Measurements from ENCODE around the gene TAB2. TPM values are rescaled to one million over a fixed set of nuclear protein-coding genes. Genes with fewer than 3 reads are reported as not detected.
"Not testable (repeated sequence)": the region's sequence is repeated elsewhere in the genome, so short reads cannot be mapped to it uniquely, and the experiment has no call there.

Gene TAB2
- polyA plus RNA-seq, 1 donor from 2014 or later: 8.1 TPM

DNA sequence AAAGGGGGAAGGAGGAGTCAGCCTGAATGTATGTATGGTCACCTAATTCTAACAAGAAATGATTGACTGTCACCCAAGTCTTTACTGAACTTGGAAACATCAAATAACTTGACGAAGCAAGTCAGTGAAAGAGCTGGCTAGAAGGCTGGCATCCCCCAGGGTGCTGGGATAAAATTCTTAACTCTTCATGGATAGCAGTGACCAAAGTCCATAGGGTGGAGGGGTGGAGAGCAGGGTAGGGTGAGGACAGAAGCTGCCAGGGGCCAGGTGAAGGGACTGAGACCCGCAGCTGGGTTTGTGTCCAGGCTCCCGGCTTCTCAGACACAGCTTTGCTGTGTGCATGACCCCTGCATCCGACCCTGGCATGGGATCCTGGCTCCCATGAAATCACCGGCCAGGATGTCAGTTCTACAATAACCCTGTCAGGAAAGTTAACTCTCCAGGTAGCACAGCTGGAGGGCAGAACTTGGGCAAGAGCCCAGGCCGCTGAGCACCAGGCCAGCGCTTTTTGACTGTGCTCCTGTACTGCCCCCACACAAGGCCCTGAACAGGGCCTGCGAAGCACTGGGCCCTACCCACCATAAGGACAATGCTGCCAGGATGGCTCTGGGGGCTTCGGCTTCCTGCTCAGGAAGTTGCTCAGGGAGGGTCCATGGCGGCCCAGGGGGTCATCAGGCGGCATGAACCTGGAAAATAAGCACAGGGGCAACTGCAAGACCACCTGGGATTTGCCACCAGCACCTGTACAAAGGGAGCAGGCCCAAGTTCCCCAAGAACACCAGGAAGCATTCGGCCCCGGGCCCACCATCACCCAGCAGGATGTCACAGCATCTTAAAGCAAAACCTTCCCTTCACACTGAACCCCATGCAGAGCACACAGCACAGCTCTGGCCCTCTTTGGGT lies 134.8 kb downstream of the TAB2 start:
- H3K4me1 Mint-ChIP-seq: no peaks in the 10 kb centered on the region
- H3K9me3 Mint-ChIP-seq: no peaks in the 10 kb centered on the region
- no peak overlapping the region for H3K4me3 Mint-ChIP-seq

DNA sequence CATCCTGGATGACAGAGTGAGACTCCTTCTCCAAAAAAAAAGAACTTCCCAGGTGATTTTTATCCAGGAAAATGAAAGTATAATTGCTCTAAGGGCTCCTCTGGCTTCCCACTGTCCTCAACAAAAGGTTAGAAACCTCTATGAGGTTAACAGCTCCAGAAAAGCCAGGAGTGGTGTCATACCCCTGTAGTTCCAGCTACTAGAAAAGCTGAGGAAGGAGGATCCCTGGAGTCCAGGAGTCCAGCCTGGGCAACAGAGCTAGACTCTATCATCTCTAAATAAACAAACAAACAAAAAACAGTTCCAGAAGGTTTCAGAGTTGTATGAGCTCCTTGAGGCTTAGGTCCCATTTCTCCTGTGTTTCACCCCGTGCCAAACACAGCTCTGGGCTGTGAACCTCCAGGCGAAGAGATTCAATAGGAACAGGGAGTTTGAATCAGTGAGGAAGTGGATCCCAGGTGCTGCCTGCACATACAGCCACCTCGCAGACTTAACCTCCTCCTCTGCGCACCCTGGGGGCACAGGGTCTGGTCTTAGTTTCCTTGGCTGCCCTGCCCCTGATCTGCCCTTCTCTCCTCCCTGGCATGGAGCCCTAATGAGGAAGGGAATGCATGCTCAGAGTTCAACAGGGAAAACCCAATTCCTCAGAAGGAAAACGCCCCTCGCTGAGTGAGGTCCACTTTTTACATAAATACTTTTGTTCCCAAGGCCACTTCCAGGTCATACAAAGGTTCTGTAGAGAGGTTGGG lies 136.3 kb downstream of the TAB2 start:
- Mint-ChIP-seq H3K4me3 (no peak overlapping the region), H3K4me1 (peaks cover 0 to 3% (median under 1%) of the 10 kb centered on the region in 3 donors), H3K9me3 (no peaks in the 10 kb centered on the region), H3K27me3 (no peaks in the 10 kb centered on the region), H3K27ac (peak overlapping the region in 1 of 3 donors; percentile 84), H3K36me3 (peaks cover 1% of the 10 kb centered on the region)

More for the DNA sequence above, 134.8 kb downstream of the TAB2 start:
- Mint-ChIP-seq H3K27ac (no peak overlapping the region), H3K27me3 (no peaks in the 10 kb centered on the region), H3K36me3 (peaks cover 1% of the 10 kb centered on the region)

DNA sequence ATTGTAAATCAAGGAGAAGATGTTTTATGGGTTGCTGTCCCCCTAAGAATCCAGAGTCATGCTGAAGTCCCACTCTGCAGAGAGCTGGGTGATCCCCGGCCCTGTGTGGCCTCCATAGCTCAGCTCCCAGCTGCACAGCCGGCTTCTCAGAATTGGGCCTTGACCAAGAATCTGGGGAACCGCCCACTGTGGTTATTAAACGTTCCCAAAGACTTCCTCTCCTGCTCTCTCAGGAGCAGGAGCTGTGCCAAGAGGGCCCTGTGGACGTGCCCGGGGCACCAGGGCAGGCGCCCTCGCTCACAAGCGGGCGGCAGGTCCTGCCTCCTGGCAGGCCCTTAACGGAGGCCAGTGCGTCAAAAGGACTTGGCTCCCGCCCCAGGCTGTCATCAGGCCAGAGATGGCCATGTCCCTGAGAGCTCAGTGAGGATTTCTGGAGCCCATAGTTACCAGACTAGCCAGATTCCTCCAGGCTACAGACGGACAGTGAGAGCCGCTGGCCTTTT lies 136.9 kb downstream of the TAB2 start:
- Mint-ChIP-seq H3K4me3 (no peak overlapping the region), H3K4me1 (peaks cover 2 to 7% (median 6%) of the 10 kb centered on the region in 3 donors), H3K9me3 (no peaks in the 10 kb centered on the region), H3K36me3 (no peaks in the 10 kb centered on the region), H3K27ac (peak overlapping the region in 1 of 3 donors; percentile 84), H3K27me3 (no peaks in the 10 kb centered on the region)

DNA sequence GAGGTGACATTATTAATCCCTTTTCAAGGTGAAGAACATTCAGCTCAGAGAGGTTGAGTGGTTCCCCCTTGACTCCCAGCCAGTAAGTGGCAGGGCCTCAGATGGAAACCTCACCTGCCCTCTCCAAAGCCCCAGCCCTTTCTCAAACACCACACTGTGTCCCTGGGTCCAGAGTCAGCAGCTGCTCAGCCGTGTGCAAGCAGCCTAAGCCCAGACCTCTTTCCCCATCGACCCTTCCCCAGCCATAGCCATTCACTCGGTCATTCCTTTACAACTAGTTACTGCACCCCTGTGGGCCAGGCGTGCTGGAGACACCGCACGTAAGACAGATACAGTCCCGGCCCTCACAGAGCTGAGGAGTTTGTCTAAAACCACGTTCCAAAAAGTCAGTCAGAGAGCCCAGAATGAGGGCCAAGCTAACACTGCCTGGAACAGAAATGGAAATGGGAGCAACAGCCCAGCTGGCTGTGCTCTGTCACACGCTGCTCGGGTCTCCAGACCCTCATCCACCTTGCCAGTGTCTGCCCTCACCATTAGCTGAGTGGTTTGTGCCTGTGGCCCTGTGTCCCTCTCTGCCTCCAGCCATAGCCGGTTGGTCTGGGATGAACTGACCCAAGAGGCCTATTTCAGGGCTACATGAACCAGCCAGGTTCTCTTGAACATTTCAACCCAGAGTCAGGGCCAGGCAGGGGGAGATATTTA lies 137.7 kb downstream of the TAB2 start:
- Mint-ChIP-seq H3K4me1 (peaks cover 2 to 7% (median 6%) of the 10 kb centered on the region in 3 donors), H3K4me3 (no peak overlapping the region), H3K36me3 (no peaks in the 10 kb centered on the region), H3K27me3 (no peaks in the 10 kb centered on the region), H3K9me3 (no peaks in the 10 kb centered on the region), H3K27ac (peak overlapping the region in 2 of 3 donors; percentile 80 to 93)

DNA sequence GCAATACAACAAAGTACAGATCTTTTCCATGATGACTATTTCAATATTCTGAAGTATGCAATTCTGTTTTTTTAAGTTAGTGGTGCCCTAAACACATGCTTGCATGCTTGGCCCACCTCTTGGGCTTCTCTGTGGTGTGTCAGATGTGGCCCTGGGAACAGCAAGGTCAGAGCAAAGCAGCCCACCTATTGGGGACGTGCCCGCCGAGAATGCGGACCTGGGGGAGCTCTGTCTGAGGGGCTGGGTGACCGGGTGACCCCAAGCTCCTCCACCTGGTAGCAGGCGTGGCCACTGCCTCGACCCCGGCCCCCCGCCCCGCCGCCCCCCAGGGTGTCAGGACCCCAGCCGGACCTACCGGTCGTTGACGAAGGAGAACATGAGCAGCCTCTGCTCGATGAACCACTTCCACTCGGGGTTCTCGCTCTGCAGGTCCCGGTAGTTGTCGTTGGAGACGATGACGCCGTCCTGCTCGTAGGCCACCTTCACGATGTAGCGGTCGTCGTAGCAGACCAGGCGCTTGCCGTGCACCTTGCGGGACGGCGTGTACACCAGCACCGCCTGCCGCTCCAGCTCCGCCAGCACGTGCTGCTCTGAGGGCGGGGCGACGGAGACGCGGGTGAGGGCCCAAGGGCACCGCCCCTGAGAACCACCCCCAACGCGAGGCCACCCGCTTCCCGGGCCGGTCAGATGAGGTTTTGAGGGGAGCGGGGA lies 139.0 kb downstream of the TAB2 start:
- Mint-ChIP-seq H3K27ac (no peak overlapping the region), H3K36me3 (no peaks in the 10 kb centered on the region), H3K9me3 (no peaks in the 10 kb centered on the region), H3K27me3 (no peaks in the 10 kb centered on the region), H3K4me3 (no peak overlapping the region), H3K4me1 (peaks cover 2 to 7% (median 6%) of the 10 kb centered on the region in 3 donors)

DNA sequence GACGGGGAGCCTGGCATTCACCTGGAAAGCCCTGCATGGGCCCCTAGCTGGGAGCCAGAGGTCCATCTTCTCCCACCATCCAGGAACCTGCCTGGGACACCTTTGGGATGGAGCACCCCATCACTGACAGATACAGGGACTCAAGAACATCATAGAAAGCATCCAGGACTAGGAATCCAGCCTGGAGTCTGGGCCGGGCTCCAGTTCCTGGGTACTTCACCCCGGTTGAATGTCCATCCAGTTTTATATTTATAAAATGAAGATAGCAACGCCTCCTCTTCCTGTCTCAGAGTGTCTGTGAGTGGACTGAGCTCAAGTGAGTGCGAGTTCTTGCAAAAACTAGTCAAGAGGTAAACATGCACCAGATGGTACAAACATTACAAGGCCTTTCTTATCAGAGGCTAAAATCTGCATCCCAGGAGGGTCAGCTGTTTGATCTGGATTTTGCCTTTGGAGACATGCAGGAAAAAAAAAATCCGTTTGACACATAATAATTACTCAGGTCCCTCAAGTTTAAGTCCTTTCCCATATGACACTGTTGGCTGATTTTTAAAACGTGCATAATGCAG lies 139.9 kb downstream of the TAB2 start:
- no peaks in the 10 kb centered on the region for H3K27me3 Mint-ChIP-seq
- no peaks in the 10 kb centered on the region for H3K9me3 Mint-ChIP-seq
- H3K4me3 Mint-ChIP-seq: no peak overlapping the region
- no peaks in the 10 kb centered on the region for H3K36me3 Mint-ChIP-seq
- H3K4me1 Mint-ChIP-seq: peaks cover 6 to 8% (median 6%) of the 10 kb centered on the region in 3 donors
- H3K27ac Mint-ChIP-seq: no peak overlapping the region

DNA sequence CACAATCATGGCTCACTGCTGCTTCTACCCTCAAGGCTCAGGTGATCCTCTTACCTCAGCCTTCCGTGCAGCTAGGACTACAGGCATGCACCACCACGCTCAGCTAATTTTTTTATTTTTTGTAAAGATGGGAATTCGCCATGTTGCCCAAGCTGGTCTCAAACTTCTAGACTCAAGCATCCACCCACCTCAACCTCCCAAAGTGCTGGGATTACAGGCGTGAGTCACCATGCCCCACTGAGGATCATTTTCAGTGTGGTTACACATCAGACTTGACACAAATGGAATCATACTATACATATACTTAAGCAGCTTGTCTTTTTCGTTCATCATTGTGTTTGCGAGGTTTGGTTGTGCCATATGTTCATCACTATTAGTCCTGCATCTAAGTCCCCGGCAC lies 140.7 kb downstream of the TAB2 start:
- Mint-ChIP-seq H3K27me3 (no peaks in the 10 kb centered on the region), H3K27ac (no peak overlapping the region), H3K4me1 (peaks cover 14 to 16% (median 14%) of the 10 kb centered on the region in 3 donors), H3K4me3 (no peak overlapping the region), H3K9me3 (no peaks in the 10 kb centered on the region), H3K36me3 (no peaks in the 10 kb centered on the region)

DNA sequence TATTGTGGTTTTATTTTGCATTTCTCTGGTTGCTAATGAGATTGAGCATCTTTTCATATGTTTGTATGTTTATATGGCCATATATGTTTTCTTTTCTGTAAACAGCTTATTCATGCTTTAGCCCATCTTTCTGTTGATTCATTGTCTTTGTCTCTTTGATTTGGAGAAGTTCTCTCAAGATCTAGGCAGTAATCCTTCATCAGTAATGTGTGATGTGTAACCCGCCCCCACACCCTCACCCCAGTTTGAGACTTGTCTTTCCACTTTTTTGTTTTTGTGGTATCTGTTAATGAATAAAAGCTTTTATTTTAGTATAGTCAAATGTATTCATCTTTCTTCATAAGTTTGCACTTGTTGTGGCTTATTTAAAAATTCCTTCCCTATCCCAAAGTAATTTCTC lies 141.3 kb downstream of the TAB2 start:
- Mint-ChIP-seq H3K27me3 (no peaks in the 10 kb centered on the region), H3K9me3 (no peaks in the 10 kb centered on the region), H3K36me3 (peaks cover 2% of the 10 kb centered on the region), H3K4me3 (peak overlapping the region in 1 of 4 donors; percentile 13), H3K4me1 (peaks cover 18 to 20% (median 19%) of the 10 kb centered on the region in 3 donors), H3K27ac (peak overlapping the region in 2 of 3 donors; percentile 76 to 78)

DNA sequence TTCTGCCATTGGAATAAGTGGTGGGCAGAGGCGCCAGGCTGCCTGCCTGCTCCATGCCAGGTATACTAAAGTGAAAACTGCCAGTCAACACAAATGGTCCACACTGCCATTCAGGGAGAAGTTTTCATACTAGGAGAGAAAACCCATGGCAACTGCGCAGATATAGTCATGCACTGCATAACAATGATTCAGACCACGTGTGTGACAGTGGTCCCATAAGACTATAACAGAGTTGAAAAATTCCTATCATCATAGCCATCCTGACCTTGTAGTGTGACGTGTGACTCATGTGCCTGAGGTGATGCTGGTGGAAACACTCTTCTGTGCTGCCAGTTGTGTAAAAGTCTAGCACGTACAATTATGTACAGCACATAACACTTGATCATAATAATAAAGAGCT lies 142.2 kb downstream of the TAB2 start:
- H3K36me3 Mint-ChIP-seq: peaks cover 3% of the 10 kb centered on the region
- H3K4me1 Mint-ChIP-seq: peaks cover 27 to 28% (median 27%) of the 10 kb centered on the region in 3 donors
- H3K27me3 Mint-ChIP-seq: no peaks in the 10 kb centered on the region
- H3K4me3 Mint-ChIP-seq: no peak overlapping the region
- H3K9me3 Mint-ChIP-seq: no peaks in the 10 kb centered on the region
- no peak overlapping the region for H3K27ac Mint-ChIP-seq

DNA sequence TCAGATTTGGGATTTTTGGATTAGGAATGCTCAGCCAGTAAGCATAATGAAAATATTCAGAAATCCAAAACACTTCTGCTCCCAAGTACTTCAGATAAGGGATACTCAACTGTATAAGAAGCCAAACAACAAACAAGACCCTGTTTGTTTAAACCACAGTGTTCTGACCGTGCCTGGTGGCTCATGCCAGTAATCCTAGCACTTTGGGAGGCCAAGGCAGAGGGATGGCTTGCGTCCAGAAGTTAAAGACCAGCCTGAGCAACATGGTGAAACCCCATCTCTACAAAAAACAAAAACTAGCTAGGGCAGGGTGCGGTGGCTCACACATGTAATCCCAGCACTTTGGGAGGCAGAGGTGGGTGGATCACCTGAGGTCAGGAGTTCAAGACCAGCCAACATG lies 142.7 kb downstream of the TAB2 start:
- H3K4me3 Mint-ChIP-seq, H3K27ac Mint-ChIP-seq, H3K36me3 Mint-ChIP-seq, H3K9me3 Mint-ChIP-seq, H3K27me3 Mint-ChIP-seq: not testable (repeated sequence)
- H3K4me1 Mint-ChIP-seq: peaks cover 28 to 30% (median 30%) of the 10 kb centered on the region in 3 donors

Other genes with a start within 250 kb of the TAB2 start
- 0.79 TPM for gene SUMO4, start 82.5 kb downstream of the TAB2 start, polyA plus RNA-seq
- 8.2 TPM for gene ZC3H12D, start 167.3 kb downstream of the TAB2 start, polyA plus RNA-seq
- 11.1 TPM for gene PPIL4, start 228.3 kb downstream of the TAB2 start, polyA plus RNA-seq
- gene GINM1, start 248.7 kb downstream of the TAB2 start, polyA plus RNA-seq: 46.7 TPM